Measurements from ENCODE around the gene HCFC2.

DNA sequence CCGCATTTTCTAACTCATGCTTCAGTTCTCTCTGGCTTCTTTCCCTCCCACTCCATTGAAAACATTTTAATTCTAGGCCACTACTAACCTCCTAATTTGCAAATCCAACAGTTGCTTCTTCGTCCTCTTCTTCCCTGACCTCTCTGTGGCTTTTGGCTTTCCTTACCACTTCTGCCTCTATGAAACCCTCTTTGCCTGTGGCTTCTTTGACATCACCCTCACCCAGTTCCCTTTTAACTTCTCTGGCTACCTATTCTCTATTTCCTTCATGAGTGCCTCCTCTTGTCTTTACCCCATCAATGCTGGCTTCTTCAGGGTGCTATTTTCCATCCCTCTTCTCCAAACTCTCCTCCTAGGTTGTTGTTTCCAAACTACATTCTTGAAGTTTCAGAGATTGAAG lies 4.4 kb upstream of the HCFC2 start:
- TF ChIP-seq POLR2AphosphoS5 (IDR thresholded peaks at IDR 0.05) = no peak
- TF ChIP-seq, protein P1, sequence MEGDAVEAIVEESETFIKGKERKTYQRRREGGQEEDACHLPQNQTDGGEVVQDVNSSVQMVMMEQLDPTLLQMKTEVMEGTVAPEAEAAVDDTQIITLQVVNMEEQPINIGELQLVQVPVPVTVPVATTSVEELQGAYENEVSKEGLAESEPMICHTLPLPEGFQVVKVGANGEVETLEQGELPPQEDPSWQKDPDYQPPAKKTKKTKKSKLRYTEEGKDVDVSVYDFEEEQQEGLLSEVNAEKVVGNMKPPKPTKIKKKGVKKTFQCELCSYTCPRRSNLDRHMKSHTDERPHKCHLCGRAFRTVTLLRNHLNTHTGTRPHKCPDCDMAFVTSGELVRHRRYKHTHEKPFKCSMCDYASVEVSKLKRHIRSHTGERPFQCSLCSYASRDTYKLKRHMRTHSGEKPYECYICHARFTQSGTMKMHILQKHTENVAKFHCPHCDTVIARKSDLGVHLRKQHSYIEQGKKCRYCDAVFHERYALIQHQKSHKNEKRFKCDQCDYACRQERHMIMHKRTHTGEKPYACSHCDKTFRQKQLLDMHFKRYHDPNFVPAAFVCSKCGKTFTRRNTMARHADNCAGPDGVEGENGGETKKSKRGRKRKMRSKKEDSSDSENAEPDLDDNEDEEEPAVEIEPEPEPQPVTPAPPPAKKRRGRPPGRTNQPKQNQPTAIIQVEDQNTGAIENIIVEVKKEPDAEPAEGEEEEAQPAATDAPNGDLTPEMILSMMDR (IDR thresholded peaks at IDR 0.05 in 8 of 11, conservative IDR thresholded peaks at IDR 0.05 in 3 of 11) = no peak
